HL-60/S4 (cell line): Measurements from ENCODE around the gene SLX4IP.

Experiments
- in situ Hi-C: fragments of 300-500 bp; cut with MboI; formaldehyde crosslinking; loops from 2 replicates; pipeline ENCODE4 v1.14.3; 2022; ENCODE audit warnings: low sequenced_read_pairs

Gene SLX4IP

GRCh38 chr20:10669843-10670446 is 234.8 kb downstream of the SLX4IP start:
- in situ Hi-C loops, result loop anchor here (25.0 kb wide), 1 partner anchor 208 kb away; no protein-coding TSS in a partner anchor

- in situ Hi-C loops, result loop anchor here (25.0 kb wide), 1 partner anchor 208 kb away; no protein-coding TSS in a partner anchor
These were observed 235.6 kb downstream of the SLX4IP start for GRCh38 chr20:10670501-10671220.

- in situ Hi-C loops, result loop anchor here (25.0 kb wide), 1 partner anchor 209 kb away; no protein-coding TSS in a partner anchor
These were observed 236.3 kb downstream of the SLX4IP start for GRCh38 chr20:10671221-10671918.

- in situ Hi-C loops, result loop anchor here (25.0 kb wide), 1 partner anchor 210 kb away; no protein-coding TSS in a partner anchor
These were observed 237.0 kb downstream of the SLX4IP start for GRCh38 chr20:10671919-10672623.

DNA sequence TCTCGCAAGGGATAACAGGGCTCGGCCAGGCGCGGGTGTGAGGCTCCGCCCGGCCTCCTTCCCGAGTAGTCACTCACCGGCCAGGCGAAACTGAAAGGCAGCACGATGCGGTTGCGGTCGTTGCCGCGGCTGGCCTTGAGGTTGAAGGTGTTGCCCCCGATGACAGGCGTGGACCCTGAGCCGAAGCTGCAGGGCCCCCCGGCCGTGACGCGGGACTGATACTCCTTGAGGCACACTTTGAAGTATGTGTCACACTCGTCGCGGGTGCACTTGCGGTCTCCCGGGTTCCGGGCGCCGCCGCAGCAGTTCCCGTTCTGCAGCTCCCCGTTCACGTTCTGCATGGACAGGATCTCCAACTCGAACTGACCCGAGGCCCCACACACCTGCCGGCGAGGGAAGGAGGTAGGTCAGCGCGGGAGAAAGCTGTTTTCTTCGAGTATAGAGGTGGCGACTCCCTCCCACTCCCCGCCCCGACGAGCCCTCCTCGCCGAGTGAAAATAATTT is 237.6 kb downstream of the SLX4IP start:
- in situ Hi-C loops, result loop anchor here (25.0 kb wide), 1 partner anchor 210 kb away; no protein-coding TSS in a partner anchor

DNA sequence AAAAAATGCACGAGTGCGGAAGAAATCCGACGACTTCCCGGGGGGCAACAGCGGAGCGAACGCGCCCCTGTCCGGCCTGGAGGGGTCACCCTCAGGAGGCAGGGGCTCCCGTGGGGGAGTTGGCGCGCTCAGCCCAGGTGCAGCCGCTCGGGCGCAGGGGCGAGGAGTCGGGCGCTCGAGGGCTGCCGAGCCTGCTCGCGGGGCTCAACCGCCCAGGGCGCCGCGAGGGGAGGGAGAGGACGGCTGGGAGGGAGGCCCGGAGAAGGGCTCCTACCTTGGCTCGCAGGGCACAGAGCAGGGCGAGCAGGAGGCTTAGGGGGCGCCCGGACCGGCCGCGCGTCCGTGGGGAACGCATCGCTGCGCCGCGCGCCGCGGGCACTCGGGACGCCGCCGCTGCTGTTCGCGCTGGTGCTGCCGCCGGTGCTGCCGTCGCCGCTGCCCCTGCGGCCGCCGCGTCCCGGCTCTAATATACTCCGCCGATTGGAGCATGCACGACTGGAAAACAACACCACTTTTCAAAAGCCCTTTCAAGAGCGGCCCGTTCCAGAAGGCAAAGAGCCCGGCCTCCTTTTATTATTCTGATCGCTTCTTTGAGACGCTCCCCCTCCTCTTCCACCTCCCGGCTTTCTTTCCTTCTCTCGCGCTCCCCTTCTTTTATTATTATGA is 238.2 kb downstream of the SLX4IP start:
- in situ Hi-C loops, result loop anchor here (25.0 kb wide), 1 partner anchor 211 kb away; no protein-coding TSS in a partner anchor

DNA sequence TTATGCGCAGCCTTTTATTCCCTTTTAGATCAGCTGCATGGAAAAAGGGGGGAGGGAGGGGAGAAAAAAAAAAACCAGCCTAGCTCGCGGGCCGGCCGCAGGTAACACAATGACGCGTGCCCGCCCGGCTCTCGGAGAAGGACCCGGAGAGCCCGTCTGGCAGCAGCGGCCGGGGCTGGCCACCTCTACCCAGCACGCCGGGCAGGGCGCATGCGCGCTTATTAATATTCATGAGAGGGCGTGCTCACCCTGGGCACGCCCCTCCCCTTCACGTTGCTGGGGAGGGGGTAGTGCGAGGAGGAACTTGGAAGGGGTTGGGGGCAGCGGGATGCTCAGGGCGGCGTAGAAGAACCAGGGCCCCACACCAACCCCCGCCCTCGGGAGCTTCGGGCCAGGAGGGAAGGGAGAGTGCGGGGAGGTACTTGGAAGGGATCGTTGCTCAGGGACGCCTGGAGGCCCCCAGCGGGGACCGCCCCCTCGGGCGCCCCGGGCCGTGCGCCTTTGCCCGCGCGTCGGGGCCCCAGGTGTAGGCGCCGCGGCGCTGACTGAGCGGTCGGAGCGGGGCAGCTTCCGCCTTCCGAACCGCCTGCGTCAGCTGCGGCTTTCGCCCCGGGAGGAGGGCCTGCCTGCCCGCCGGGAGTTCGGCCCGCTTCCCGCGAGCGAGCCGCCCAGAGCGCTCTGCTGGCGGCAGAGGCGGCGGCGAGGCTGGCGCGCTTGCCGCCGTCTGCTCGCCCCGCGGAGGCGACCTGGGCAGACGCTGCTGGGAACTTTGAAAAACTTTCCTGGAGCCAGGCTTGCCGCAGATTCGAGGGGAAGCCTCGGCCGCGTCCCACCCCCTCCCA is 239.0 kb downstream of the SLX4IP start, which contains the start of gene JAG1:
Gene JAG1, minus strand, starts transcription at position 158 of the 842 bp plus-strand sequence. CDS start 469 bp downstream, outside the sequence.
- in situ Hi-C loops, result loop anchor here (25.0 kb wide), 1 partner anchor 212 kb away; no protein-coding TSS in a partner anchor

- in situ Hi-C loops, result loop anchor here (25.0 kb wide), 1 partner anchor 213 kb away; no protein-coding TSS in a partner anchor
These were observed 239.8 kb downstream of the SLX4IP start for GRCh38 chr20:10674684-10675449.

GRCh38 chr20:10675450-10675848 is 240.3 kb downstream of the SLX4IP start:
- in situ Hi-C loops, result no loop called here

DNA sequence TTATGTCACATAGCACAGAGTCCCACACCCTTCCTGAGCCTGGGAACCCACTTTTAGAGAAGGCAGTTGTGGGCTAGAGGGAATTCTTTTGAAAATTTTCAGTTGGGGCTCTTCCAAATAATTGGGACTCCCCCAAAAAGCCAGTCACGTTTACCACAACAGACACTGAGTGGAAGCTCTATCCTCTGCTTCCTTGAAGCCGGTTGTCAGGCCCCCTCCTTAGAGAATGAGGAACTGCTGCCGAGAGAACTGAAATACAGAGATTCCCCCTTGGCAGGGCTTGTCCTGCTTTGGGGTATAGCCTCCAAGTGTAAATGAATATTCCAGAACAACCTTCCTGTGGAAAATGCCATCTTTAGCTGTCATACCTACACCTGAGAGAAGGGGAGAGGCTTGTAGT is 241.4 kb downstream of the SLX4IP start:
- in situ Hi-C loops, result no loop called here
